Astrocyte of the spinal cord (primary cell): Measurements from ENCODE around the gene MS4A8.
"Not testable (repeated sequence)": the region's sequence is repeated elsewhere in the genome, so short reads cannot be mapped to it uniquely, and the experiment has no call there.

Experiments
- DNase-seq: peaks from one replicate; pipeline ENCODE4 v3.0.0; 2011; ENCODE audit warnings: low read depth, low spot score
- H3K4me3 ChIP-seq: 2 replicates; pipeline ENCODE4 v1.5.1; 2011; ENCODE audit warnings: low read depth, mild to moderate bottlenecking, low read length, moderate library complexity
- in situ Hi-C: cut with HindIII; loops from 2 replicates; pipeline ENCODE4 v1.10.0; 2017; ENCODE audit warnings: low sequenced_read_pairs
- TF ChIP-seq, protein P1 (sequence below): IDR thresholded peaks from 2 replicates; pipeline ENCODE4 v1.5.1; 2012; ENCODE audit warnings: low read depth, mild to moderate bottlenecking, low read length, inconsistent platforms

MS4A8 gene, protein sequence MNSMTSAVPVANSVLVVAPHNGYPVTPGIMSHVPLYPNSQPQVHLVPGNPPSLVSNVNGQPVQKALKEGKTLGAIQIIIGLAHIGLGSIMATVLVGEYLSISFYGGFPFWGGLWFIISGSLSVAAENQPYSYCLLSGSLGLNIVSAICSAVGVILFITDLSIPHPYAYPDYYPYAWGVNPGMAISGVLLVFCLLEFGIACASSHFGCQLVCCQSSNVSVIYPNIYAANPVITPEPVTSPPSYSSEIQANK

DNA sequence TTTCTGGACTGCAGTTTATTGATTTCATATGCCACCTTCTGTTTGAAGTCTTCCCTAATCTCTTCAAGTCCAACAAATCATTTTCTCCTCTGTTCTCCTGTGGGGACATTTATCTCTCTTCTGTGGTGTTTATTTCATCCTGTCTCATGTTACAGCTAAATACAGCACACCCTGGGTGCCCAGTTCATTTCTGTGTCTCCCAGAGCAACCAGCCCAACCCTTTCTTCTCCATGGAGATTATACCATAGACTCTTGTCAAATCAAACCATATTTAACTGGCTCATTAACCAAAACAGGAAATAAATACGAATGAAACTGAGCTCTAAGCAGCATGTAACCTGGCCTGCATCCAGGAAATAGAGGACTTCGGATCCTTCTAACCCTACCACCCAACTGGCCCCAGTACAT is at the start of gene MS4A8:
Gene MS4A8, plus strand, starts transcription at position 329 of the 408 bp plus-strand sequence. CDS start 1,249 bp downstream, outside the sequence.
- TF ChIP-seq, protein P1, sequence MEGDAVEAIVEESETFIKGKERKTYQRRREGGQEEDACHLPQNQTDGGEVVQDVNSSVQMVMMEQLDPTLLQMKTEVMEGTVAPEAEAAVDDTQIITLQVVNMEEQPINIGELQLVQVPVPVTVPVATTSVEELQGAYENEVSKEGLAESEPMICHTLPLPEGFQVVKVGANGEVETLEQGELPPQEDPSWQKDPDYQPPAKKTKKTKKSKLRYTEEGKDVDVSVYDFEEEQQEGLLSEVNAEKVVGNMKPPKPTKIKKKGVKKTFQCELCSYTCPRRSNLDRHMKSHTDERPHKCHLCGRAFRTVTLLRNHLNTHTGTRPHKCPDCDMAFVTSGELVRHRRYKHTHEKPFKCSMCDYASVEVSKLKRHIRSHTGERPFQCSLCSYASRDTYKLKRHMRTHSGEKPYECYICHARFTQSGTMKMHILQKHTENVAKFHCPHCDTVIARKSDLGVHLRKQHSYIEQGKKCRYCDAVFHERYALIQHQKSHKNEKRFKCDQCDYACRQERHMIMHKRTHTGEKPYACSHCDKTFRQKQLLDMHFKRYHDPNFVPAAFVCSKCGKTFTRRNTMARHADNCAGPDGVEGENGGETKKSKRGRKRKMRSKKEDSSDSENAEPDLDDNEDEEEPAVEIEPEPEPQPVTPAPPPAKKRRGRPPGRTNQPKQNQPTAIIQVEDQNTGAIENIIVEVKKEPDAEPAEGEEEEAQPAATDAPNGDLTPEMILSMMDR: no peak
- in situ Hi-C loops: no loop called here
- no peak within 1 kb of the TSS for H3K4me3 ChIP-seq
- no peak for DNase-seq

DNA sequence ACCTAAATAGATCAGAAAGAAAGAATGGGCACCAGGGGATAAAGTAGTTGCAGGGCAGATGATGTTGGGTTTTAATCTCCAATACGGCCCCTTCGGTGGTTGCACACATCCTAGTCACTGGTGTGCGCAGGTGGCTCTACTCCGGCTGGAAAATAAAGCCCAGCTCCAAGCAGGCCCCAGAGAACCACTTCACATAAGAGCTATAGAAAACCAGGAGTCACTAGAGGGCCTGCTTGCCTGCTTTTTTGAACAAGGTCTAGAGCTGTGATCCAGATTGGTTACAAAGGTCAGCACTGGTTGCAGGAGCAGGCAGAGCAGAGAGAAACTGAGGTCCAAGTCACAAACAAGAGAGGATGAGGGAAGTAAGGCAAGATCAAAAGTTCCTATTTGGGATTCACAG is 41.5 kb upstream of the MS4A8 start:
- DNase-seq: no peak
- in situ Hi-C loops: no loop called here
- H3K4me3 ChIP-seq: no peak overlapping the region
- TF ChIP-seq, protein P1: no peak

DNA sequence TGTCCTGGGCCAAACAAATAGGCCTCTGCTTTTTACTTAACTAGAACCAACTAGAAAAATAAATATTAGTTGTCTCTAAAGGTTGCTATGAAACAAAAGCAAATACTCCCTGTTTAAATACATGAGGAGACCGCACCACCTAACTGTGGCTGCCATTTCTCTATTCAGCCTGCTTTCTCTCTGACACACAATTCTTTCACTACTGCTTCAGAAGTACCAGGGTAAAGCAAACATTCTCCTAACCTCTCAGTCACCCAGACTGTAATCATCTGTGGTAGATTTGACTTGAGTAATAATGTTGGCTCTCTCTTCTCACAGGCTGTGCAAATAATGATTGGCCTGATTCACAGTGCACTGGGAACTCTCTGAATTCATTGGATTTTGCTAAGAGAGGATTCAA is 41.0 kb upstream of the MS4A8 start:
- in situ Hi-C loops: no loop called here

DNA sequence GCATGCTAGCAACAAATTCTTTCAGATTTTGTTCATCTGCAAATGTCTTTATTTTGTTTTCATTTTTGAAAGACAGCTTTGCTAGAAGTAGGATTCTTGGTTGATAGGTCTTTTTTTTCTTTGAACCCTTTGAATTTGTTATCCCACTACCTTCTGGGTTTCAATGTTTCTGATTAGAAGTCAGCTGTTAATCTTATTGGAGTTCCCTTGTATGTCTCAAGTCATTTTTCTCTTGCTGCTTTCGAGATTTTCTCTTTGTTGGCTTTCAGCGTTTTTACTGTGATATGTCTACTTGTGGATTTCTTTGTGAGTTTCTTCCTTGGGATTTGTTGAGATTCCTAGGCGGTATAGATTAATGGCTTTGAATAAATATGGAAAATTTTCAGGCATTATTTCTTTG is 27.2 kb upstream of the MS4A8 start:
- TF ChIP-seq, protein P1: no peak
- in situ Hi-C loops: no loop called here
- no peak for DNase-seq
- no peak overlapping the region for H3K4me3 ChIP-seq

More for the DNA sequence above, 41.0 kb upstream of the MS4A8 start:
- no peak overlapping the region for H3K4me3 ChIP-seq
- no peak for DNase-seq
- TF ChIP-seq, protein P1: no peak

DNA sequence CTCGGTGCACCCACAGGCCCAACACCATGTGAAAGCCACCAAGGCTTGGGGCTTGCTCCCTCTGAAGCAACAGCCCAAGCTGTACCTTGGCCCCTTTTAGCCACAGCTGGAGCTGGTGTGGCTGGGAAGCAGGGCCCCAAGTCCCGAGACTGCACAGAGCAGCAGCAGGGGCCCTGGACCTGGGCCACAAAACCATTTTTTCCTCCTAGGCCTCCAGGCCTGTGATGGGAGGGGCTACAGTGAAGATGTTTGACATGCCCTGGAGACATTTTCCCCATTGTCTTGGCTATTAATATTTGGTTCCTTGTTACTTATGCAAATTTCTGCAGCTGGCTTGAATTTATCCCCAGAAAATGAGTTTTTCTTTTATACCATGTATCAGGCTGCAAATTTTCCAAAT is 21.2 kb upstream of the MS4A8 start:
- H3K4me3 ChIP-seq, DNase-seq, in situ Hi-C loops: not testable (repeated sequence)

DNA sequence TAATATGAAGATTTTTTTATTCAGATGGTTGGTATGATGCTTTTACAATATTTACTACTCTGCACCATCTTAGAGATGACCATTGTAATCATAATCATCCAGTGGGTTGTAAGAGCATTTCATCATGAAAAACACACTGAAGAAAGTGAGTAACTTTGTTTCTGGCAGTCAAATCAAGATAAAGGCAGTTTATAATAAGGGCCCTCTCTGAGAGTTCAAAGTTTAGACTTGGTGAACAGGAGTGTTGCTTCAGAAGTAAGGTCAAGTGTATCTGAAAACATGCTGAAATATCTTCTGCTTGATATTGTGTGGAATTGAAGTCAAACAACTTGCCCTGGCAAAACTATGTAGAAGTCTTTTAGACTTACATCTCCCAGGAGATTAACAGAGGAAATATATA is 19.5 kb upstream of the MS4A8 start:
- TF ChIP-seq, protein P1: no peak
- H3K4me3 ChIP-seq: no peak overlapping the region
- in situ Hi-C loops: no loop called here
- no peak for DNase-seq

DNA sequence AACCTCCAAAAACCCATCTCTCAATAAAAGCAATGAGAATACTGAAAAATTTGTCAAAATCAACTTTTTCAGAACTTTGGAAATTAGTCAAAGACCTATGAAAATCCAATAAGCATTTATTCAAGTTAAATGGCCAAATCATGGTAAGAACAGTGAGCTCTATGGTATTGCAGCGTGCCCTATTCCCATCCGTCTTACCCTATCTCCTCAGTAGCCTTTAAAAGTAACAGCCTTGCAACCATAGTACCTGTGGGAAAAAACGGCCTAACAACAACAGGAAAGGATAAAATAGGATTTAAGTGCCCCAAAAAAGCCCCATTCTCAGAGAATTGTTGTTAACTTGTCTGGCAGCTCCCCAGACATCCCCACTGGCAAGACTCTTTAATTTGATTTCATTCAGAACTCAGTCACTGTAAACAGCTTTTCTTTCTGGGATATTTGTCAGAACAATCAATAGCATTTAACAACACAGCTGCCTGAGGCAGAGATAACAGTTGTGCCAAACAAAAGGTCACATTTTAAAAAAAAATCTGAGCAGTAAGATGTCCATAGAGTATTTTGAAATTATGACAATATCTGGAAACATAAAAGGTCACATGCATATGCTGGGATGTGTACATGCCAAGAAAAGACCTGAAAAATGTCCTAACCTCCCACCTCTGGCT is 18.8 kb upstream of the MS4A8 start:
- TF ChIP-seq, protein P1: no peak
- no peak overlapping the region for H3K4me3 ChIP-seq
- in situ Hi-C loops: no loop called here
- no peak for DNase-seq

DNA sequence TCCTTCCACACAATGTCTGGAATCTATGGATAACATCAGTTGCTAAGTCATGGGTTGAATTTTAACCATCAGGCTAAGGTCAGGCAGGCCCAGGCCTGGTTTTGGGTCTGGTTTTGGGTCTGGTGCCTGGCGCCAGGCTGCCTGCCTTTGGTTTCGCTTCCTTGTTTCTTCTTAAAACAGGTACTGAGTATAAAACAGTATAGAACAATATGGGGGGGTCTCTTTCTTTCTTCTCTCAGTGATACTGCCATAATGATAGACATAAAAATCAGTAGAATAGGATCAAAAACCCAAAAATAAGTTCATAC is 14.9 kb upstream of the MS4A8 start:
- H3K4me3 ChIP-seq, DNase-seq, in situ Hi-C loops: not testable (repeated sequence)
